ENCODE measurements around the gene RSRC1.

GRCh38 chr3:158086776-158087175 lies 23.1 kb upstream of the RSRC1 start:
- TF ChIP-seq GABPA (IDR thresholded peaks at IDR 0.05; ENCODE audit: low read depth, low read length) (no peak), GABPA (CRISPR knock-in tag; IDR thresholded peaks at IDR 0.05; ENCODE audit: low read depth) (no peak), CTCF (CRISPR knock-in tag; IDR thresholded peaks at IDR 0.05) (no peak), TAF1 (CRISPR knock-in tag; IDR thresholded peaks at IDR 0.05) (no peak), ZNF609 (CRISPR knock-in tag; IDR thresholded peaks at IDR 0.05; ENCODE audit: borderline replicate concordance) (no peak), SIN3A (IDR thresholded peaks at IDR 0.05; ENCODE audit: borderline replicate concordance, low read depth, low read length) (no peak), POLR2A (IDR thresholded peaks at IDR 0.05; ENCODE audit: insufficient read depth in 1 of 2, low read depth in 2 of 2, low read length in 2 of 2) (no peak), TBP (CRISPR knock-in tag; IDR thresholded peaks at IDR 0.05) (no peak), TRIM24 (CRISPR knock-in tag; IDR thresholded peaks at IDR 0.05) (no peak), FOXA3 (CRISPR knock-in tag; IDR thresholded peaks at IDR 0.05) (no peak)

Measured in HepG2 (cell line).